ENCODE measurements around the gene OGA.

OGA gene

DNA sequence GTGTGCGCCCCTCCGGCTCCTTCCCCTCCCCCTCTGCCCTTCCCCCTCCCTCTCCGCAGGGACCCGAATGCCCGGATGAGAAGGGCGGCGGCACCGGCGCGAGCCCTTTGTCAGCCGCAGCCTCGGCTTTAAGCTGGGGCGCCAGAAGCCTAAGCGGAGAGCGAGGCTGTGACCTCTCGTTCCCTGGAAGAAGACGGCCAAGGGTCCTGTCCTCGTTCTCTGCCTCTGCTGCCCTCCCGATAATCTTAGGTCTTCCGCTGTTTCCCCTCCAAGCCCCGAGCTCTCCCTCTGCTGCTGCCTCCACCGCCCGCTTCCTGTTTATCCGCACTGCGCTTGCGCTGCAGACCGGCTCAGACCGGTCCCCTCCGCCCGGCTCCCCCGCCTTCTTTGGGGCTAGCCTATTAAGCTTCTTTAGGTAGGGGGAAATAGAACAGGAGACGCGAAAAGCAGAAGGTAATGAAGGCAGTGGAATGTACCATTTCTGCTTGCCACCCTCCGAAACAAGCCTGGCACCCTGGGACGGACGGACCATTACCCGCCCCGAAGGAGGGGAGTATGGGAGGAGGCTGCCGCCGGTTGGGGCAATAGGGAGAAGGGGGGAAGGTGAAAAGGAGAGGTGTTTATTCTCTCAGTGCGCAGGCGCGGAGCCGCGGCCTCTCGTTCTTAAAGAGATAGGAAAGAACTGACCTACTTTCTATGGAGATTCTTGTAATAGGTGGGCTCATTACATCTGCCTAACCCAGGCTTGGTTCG is at the start of gene OGA:
Gene OGA, minus strand, starts transcription at position 326 of the 753 bp plus-strand sequence. CDS start 422 bp downstream, outside the sequence.
- H3K4me3 ChIP-seq: peak within 1 kb of the TSS; percentile 83 to 100 (median 97)

DNA sequence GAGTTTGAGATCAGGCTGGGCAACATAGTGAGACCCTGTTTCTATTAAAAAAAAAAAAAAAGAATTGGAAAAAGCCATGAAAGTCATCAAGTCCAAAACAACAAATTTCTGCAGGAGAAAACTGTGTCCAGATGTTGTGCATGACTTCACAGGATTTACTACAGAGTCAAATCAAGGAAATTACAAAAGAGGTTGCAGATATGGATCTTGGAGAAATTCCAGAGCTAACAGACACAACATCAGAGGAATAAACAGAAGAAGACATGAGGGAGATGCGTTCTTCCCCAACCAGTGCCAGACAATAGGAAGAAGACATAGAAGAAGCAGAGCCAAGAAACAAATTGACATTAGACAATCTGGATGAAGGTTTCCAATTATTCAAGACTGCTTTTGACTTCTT is 49.7 kb upstream of the OGA start:
- Histone ChIP-seq H3K4me3 (no peak overlapping the region), H3K27ac (no peak overlapping the region)

More for the DNA sequence above, at the start of gene OGA:
- peak within 1 kb of the TSS; percentile 53 to 99 (median 95) for H3K27ac ChIP-seq

GRCh38 chr10:101859530-101859929 is 41.3 kb upstream of the OGA start:
- Histone ChIP-seq H3K4me3 (no peak overlapping the region), H3K27ac (peak overlapping the region in 1 of 21 experiments; percentile 30)

- Histone ChIP-seq H3K4me3 (no peak overlapping the region), H3K27ac (peak overlapping the region in 3 of 21 experiments; percentile 4 to 30 (median 11))
Measured at GRCh38 chr10:101858723-101859500, 40.7 kb upstream of the OGA start.

- Histone ChIP-seq H3K4me3 (no peak overlapping the region), H3K27ac (peak overlapping the region in 1 of 21 experiments; percentile 4)
Measured at GRCh38 chr10:101857802-101858476, 39.7 kb upstream of the OGA start.

- Histone ChIP-seq H3K27ac (no peak overlapping the region), H3K4me3 (no peak overlapping the region)
Measured at GRCh38 chr10:101856626-101857025, 38.4 kb upstream of the OGA start.

DNA sequence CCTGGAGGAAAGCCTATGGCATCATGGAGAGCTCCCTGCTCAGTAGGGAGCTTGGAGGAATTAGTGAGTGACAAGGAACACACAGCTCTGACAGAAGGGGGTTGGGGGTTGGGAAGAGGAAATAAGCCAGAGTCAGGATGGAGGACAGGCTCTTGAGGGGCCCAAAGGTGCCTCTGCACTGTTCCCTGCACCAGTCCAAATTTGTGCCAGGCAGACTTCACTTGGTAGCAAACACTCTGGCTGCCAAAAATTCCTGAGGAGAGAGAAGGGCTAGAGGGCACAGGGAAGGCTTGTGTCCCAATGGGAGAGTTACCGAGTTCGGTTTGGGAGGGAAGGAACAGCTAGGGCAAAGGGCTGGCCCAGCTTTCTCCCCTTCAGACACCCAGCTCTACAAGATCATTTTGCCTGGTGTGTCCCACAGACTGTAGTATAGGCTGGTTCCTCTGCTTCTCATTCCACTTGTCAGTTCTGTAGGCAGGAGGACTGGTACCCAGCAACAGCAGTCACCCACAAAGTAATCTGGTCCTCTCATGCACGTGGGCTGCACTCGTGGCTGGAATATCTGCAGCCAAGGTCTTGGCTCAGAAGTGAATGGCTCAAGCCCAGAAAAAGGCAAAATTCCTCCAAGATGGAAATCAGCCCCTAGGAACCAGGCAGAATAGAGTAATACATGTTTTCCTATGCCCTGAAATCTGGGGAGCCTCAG is 33.3 kb upstream of the OGA start:
- H3K27ac ChIP-seq: no peak overlapping the region
- H3K4me3 ChIP-seq: no peak overlapping the region

DNA sequence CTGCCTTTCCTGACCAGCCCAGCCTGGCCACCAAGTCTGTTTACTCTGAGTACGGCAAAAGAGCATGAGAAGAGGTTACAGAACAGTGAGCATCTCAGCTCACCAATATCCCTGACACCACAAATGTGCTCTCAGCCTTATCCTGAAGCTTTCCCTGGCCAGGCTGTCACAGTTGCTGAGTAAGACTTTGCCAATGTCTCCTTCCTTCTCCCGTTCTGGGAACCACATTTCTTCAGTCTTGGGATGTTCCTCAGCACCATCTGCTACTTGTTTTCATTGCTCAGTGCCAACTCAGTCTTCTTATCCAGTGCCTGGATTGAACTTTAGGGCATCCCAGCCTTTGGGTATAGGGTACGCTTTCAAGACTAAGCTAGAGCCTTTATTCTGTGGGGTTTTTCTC is 32.5 kb upstream of the OGA start:
- Histone ChIP-seq H3K4me3 (no peak overlapping the region), H3K27ac (no peak overlapping the region)

DNA sequence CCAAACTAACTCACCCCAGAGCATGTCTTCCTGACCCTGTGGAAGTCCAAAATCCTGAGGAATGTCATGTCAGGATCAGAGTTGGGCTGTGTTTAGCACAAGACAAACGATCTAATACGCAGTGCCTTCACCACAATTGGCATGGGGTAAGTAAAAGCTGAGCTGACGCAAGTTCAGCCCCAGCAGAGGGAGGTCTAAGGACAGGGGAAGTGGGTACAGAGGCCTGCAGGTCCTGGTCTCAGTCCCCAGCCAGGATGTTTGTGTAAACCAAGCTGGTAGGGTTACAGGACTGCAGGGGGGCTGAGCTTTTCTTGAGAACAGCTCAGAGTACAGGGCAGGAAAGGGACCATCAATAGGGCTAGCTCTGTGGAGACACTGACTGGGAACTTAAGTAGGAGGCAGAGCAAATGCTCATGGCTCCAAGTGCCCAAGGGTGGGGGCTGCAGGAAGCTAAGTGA is 30.7 kb upstream of the OGA start:
- Histone ChIP-seq H3K27ac (no peak overlapping the region), H3K4me3 (no peak overlapping the region)

DNA sequence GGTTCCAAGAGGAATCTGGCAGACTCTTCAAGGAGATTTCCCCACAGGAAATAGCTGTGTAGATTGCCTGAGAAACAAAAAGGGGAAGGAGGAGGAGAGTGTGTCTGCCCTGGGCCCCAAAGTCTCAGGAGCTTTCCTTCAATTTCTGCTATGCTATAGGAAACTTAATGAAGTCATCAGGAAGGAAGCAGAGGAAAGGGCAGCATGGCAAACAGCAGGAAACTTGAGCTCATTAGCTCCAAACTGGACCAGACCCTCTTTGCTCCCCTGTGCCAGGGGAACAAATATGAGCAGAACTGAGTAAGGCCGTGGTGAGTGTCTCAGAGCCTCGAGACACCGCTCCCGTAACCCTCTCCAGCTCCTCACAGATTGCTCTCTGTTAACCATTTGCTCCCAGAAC is 30.2 kb upstream of the OGA start:
- Histone ChIP-seq H3K4me3 (no peak overlapping the region), H3K27ac (no peak overlapping the region)

DNA sequence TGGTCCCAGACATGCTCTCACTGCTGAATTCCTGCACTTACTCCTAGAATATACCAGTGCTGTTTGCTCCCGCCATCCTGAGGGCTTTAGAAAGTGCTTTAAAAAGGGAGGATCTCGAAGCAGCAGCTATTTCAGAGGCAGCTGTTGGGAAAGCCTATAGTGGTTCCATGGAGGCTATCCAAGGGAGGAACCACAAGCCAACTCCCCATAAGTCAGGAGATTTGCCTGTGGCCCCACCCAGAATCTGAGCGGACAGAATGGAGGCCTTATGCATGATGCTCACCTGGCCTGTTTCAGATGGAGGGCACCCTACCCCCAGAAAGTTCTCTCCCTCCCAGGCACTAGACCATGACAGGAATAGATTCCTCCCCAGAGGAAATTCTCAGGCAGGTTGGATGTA is 27.6 kb upstream of the OGA start:
- Histone ChIP-seq H3K4me3 (no peak overlapping the region), H3K27ac (no peak overlapping the region)

DNA sequence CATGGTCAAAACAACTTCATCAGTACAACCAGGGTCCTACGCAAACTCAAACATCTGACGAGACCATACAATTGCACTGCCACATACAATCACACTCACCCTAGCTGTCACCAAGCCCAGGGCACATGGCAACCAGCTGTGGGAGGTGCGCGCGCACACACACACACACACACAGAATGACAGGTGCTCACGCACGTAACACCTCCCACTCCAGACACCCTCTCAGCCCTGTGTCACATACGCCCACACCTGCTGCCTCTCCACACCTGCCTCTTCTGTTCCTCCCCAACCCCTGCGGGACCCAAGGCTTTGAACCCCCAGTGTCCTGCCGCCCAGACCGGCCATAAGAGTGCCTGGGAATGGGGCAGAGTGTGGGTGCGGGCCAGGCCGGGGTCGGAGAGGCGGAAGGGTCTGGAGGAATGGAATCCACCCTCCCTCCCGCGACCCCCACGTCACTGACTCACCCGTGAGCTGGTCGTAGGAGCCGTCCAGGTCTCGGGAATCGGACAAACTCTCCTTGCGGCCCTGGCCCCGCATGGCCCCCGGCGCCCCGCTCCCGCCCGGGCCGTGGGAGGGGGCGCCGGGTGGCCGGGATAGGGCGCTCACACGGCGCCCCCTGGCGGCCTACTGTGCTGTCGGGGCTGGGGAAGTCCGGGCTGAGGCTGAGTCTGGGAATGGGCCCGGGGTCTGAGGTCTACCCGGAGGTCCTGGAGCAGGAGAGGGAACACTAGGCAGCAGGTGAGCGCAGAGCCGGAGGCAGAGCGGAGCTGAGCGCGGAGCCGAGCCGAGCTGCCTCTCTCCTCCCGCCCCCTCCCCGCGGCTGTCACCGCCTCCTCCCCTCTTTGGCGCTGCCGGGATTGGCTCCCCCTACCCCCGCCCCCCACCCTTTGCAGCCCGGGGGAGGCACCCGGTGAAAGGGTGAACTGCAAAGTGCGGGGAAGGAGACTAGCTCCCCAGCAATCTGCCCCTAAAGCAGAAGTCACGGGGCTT is 25.1 kb upstream of the OGA start, which contains the start of gene KCNIP2:
Gene KCNIP2, minus strand, starts transcription at position 769 of the 990 bp plus-strand sequence. Its CDS starts 232 bp downstream, at position 537.
- Histone ChIP-seq H3K27ac (no peak within 1 kb of the TSS), H3K4me3 (peak within 1 kb of the TSS in 4 of 7 experiments; percentile 12 to 24 (median 16))

DNA sequence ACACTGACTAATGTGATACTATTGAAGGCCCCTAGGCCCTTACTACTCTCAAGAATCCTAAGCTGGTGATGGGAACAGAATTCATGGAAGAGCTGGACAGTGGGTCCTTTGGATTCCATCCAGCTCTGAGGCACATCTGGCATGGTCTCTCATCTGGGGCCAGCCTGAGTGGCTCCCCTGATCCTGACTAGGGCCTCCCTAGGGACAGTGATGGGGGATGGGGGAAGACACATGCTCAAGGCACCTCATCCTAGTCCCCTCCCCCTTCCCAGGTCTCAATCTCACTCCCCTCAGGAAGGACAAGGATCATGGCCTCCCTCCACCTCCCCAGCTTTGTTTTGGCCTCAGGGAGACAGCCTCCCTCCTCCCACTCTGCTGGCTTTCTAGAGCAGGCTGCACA is 23.6 kb upstream of the OGA start:
- no peak overlapping the region for H3K4me3 ChIP-seq
- no peak overlapping the region for H3K27ac ChIP-seq

GRCh38 chr10:101840741-101841453 is 22.7 kb upstream of the OGA start:
- no peak overlapping the region for H3K27ac ChIP-seq
- peak overlapping the region in 6 of 7 experiments; percentile 0 to 33 (median 14) for H3K4me3 ChIP-seq

DNA sequence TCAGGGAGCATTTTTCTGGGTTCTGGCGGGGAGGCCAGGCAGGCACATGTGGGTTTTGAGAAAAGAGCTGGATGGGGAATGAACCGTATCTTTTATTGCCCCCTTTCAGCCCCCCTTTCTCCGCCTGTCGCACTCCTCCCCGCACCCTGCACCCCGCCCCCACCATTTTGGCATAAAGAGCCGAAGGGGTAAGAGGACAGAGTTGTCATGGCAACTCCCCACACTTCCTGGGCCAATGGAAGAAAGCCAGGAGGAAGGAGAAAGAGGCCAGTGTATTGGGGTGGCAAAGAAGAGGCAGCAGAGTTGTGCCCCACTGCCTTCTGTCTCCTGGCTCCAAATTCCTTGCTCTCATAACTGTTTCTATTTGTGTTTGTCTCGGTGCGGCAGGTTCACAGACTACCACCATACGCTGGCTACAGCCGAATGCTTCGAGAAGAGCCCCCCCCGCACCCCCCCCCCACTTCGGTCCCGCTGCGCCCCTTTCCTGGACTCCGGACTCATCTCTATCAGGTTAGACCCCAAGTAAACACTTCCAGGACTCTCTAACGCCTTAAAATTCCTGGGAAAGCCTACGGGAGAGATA is 21.9 kb upstream of the OGA start:
- Histone ChIP-seq H3K27ac (peak overlapping the region in 1 of 21 experiments; percentile 30), H3K4me3 (peak overlapping the region; percentile 12 to 33 (median 25))

DNA sequence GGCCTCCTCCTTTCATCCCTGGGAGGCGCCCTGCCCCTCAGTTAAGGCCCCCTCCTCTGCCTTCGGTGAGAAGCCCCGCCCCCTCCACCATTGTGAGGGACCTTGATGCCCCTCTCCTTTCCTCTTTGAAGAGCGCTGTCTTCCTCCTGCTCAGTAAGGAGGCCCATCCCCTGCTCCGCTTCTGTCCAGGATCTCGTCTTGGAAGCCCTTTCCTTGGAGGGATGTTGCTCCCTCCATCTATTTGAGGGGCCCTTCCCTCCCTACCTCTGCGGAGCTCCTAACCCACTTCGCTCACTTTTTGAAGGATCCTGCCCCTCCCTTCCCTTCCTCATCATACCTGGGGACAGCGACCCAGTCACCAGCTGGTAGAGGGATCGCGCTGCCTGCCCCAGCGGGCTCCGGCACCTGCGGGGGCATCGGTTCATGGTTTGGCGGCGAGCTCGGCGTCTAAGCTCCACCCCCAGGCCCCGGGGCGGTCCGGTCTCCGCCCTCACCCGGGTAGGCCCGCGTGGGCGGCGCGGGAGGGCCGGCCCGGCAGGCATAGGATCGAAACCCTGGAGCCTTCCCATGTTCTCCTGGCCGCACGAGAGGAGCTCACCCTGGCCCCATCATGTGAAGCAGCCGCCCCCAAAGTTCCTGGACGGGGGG is 21.3 kb upstream of the OGA start:
- Histone ChIP-seq H3K27ac (peak overlapping the region in 1 of 21 experiments; percentile 30), H3K4me3 (peak overlapping the region; percentile 12 to 33 (median 25))

DNA sequence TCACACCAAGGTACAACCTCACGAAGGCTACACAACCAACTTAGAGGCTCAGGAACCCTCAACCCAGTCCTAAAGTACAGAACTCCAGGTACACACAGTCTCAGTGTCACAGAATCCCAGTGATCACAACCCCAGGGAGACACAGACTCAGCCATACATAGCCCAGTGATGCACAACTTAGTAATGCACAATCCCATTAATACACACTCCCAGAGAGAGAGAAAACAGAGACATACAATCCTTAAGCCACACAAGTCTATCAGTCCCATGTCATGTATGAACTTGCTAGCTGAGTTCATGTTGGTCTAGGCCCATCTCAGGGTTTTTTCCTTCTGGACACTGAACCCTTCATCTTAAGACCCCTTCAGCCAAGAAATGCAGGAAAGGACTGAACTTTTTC is 20.8 kb upstream of the OGA start:
- Histone ChIP-seq H3K4me3 (no peak overlapping the region), H3K27ac (no peak overlapping the region)

All from skin epidermis (tissue), 12 donors.